Dedifferentiated amniotic fluid mesenchymal stem cell (primary cell): ENCODE data around the gene SERPINB4.
"Not testable (repeated sequence)": the region's sequence is repeated elsewhere in the genome, so short reads cannot be mapped to it uniquely, and the experiment has no call there.

Experiments
- DNase-seq: peaks from one replicate; pipeline ENCODE4 v3.0.0-alpha.2; 2016; ENCODE audit errors: extremely low spot score

SERPINB4 gene

GRCh38 chr18:63644142-63644541, at the start of gene SERPINB4:
TSS of gene SERPINB4 (minus strand) at chr18:63644256. CDS start at chr18:63643577, 679 bp downstream.
- not testable (repeated sequence) for DNase-seq

GRCh38 chr18:63689064-63689463, 45.0 kb upstream of the SERPINB4 start:
- no peak for DNase-seq

- DNase-seq, result no peak
These were observed 42.8 kb upstream of the SERPINB4 start for GRCh38 chr18:63686871-63687270.

- DNase-seq, result no peak
These were observed 40.7 kb upstream of the SERPINB4 start for GRCh38 chr18:63684718-63685117.

- no peak for DNase-seq
These were observed 39.8 kb upstream of the SERPINB4 start for GRCh38 chr18:63683890-63684289.

GRCh38 chr18:63683152-63683551, 39.1 kb upstream of the SERPINB4 start:
- DNase-seq, result peak; percentile 88

- no peak for DNase-seq
These were observed 37.6 kb upstream of the SERPINB4 start for GRCh38 chr18:63681449-63682340.

GRCh38 chr18:63679820-63680606, 36.0 kb upstream of the SERPINB4 start:
- no peak for DNase-seq

GRCh38 chr18:63677500-63678225, 33.6 kb upstream of the SERPINB4 start:
- DNase-seq, result no peak

- no peak for DNase-seq
These were observed 32.7 kb upstream of the SERPINB4 start for GRCh38 chr18:63676526-63677323.

- peak; percentile 18 for DNase-seq
These were observed 20.5 kb upstream of the SERPINB4 start for GRCh38 chr18:63664571-63664970.

- DNase-seq, result not testable (repeated sequence)
These were observed 17.7 kb upstream of the SERPINB4 start, which contains the start of gene SERPINB3 for GRCh38 chr18:63661750-63662149. TSS of gene SERPINB3 (minus strand) at chr18:63661893. CDS start at chr18:63661216, 677 bp downstream.

GRCh38 chr18:63658920-63659319, 14.9 kb upstream of the SERPINB4 start:
- not testable (repeated sequence) for DNase-seq

GRCh38 chr18:63650271-63650670, 6.2 kb upstream of the SERPINB4 start:
- not testable (repeated sequence) for DNase-seq

- no peak for DNase-seq
These were observed 4.2 kb upstream of the SERPINB4 start for GRCh38 chr18:63648241-63648640.

GRCh38 chr18:63646936-63647335, 2.9 kb upstream of the SERPINB4 start:
- peak; percentile 32 for DNase-seq

- not testable (repeated sequence) for DNase-seq
These were observed 638 bp upstream of the SERPINB4 start for GRCh38 chr18:63644694-63645093.

GRCh38 chr18:63642668-63643356, 1.2 kb downstream of the SERPINB4 start:
- not testable (repeated sequence) for DNase-seq

- not testable (repeated sequence) for DNase-seq
These were observed 2.8 kb downstream of the SERPINB4 start for GRCh38 chr18:63641157-63641680.

- DNase-seq, result no peak
These were observed 6.4 kb downstream of the SERPINB4 start for GRCh38 chr18:63637703-63638102.
